Limb (tissue), 2 donors: ENCODE results near the gene PIK3CB.
"Not testable (repeated sequence)": the region's sequence is repeated elsewhere in the genome, so short reads cannot be mapped to it uniquely, and the experiment has no call there.

Experiments
- DNase-seq, 2 donors: peaks; one replicate each; pipeline ENCODE4 v3.0.0-alpha.2; 2016; ENCODE audit errors: extremely low spot score in 2 of 2

The PIK3CB gene

GRCh38 chr3:138682648-138683047, 152.1 kb downstream of the PIK3CB start:
- no peak for DNase-seq

GRCh38 chr3:138681463-138682220, 153.1 kb downstream of the PIK3CB start:
- DNase-seq: no peak

- DNase-seq: not testable (repeated sequence)
Observed at GRCh38 chr3:138680974-138681373, 153.8 kb downstream of the PIK3CB start.

GRCh38 chr3:138678874-138679392, 155.8 kb downstream of the PIK3CB start:
- DNase-seq: no peak

GRCh38 chr3:138678086-138678485, 156.6 kb downstream of the PIK3CB start:
- DNase-seq: no peak

GRCh38 chr3:138675393-138675792, 159.3 kb downstream of the PIK3CB start:
- DNase-seq: no peak

GRCh38 chr3:138673641-138674530, 160.8 kb downstream of the PIK3CB start:
- peak in 1 of 2 donors; percentile 13 for DNase-seq

GRCh38 chr3:138670407-138670806, 164.3 kb downstream of the PIK3CB start:
- no peak for DNase-seq

- DNase-seq: no peak
Observed at GRCh38 chr3:138668107-138668506, 166.6 kb downstream of the PIK3CB start.

- DNase-seq: no peak
Observed at GRCh38 chr3:138657508-138657907, 177.2 kb downstream of the PIK3CB start.

- DNase-seq: no peak
Observed at GRCh38 chr3:138653567-138653966, 181.2 kb downstream of the PIK3CB start.

GRCh38 chr3:138649134-138649533, 185.6 kb downstream of the PIK3CB start:
- DNase-seq: no peak

GRCh38 chr3:138646513-138646912, 188.2 kb downstream of the PIK3CB start:
- DNase-seq: no peak

- DNase-seq: no peak
Observed at GRCh38 chr3:138646008-138646407, 188.7 kb downstream of the PIK3CB start.

- no peak for DNase-seq
Observed at GRCh38 chr3:138642927-138643253, 191.8 kb downstream of the PIK3CB start.

- DNase-seq: no peak
Observed at GRCh38 chr3:138642226-138642926, 192.4 kb downstream of the PIK3CB start.

GRCh38 chr3:138640537-138640936, 194.2 kb downstream of the PIK3CB start:
- DNase-seq: no peak

- DNase-seq: no peak
Observed at GRCh38 chr3:138638641-138639040, 196.1 kb downstream of the PIK3CB start.

- no peak for DNase-seq
Observed at GRCh38 chr3:138629526-138629925, 205.2 kb downstream of the PIK3CB start.

- DNase-seq: no peak
Observed at GRCh38 chr3:138625707-138626365, 208.9 kb downstream of the PIK3CB start.

GRCh38 chr3:138624518-138624917, 210.2 kb downstream of the PIK3CB start:
- no peak for DNase-seq
